HG02852 (cell line): ENCODE results near the gene MRFAP1L1.

Experiments used
- ATAC-seq: cut with Tn5 transposase; IDR thresholded peaks from one replicate; pipeline ENCODE4 v1.9.1; 2021; ENCODE audit warnings: mild to moderate bottlenecking, moderate library complexity; ENCODE audit not compliant: unreplicated experiment

MRFAP1L1 gene

DNA sequence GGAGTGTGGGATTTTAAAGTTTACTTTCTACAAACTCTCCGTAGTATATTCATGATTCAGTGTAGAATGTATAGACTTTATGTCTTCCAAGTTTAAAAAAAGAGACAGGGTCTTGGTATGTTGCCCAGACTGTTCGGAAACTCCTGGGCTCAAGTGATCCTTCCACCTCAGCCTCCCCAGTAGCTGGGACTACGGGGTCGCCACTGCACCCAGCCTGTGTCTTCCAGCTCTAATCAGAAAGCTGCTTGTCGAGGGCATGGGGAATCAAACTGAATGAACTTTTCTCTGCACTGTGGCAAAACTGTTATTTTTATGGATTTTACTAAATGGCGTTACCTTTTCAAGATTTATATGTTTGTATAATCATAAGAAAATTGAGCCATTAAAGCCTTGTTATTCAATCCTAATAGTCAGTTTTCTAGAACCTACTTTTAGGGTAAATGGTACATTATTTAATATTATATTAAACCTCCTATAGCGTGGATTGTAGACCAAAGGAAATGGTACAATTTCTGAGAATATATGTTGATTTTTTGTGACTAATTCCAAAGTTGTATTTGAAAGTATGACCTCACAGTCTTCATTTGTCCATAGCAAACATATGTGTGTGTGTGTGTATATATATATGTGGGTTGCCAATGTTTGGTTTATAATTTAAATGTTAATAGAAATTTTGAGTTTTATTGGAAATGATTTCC is 7.4 kb upstream of the MRFAP1L1 start:
- no peak for ATAC-seq

DNA sequence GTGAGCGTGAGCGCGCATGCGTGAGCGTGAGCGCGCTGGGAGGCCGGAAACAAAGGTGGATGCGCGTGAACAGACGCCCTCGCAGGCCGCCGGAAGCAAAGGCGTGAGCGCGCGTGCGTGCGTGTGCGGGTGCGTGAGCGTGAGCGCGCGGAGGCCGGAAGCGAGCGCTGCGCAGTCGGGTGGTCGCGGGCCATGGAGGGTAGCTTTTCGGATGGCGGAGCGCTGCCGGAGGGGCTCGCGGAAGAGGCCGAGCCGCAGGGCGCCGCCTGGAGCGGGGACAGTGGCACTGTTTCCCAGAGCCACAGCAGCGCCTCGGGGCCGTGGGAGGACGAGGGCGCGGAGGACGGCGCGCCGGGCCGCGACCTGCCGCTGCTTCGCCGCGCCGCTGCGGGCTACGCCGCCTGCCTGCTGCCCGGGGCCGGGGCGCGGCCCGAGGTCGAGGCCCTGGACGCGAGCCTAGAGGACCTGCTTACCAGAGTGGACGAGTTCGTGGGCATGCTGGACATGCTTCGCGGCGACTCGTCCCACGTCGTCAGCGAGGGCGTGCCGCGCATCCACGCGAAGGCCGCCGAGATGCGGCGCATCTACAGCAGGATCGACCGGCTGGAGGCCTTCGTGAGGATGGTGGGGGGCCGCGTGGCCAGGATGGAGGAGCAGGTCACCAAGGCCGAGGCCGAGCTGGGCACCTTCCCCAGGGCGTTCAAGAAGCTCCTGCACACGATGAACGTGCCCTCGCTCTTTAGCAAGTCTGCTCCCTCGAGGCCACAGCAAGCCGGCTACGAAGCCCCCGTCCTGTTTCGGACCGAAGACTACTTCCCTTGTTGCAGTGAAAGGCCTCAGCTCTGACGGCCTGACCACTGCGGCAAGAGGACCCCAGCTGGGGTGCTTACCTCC is 6.6 kb upstream of the MRFAP1L1 start, which contains the start of gene BLOC1S4:
Gene BLOC1S4, plus strand, starts transcription at position 157 of the 894 bp plus-strand sequence. Its CDS starts 36 bp downstream, at position 193.
- ATAC-seq, result peak; percentile 83

DNA sequence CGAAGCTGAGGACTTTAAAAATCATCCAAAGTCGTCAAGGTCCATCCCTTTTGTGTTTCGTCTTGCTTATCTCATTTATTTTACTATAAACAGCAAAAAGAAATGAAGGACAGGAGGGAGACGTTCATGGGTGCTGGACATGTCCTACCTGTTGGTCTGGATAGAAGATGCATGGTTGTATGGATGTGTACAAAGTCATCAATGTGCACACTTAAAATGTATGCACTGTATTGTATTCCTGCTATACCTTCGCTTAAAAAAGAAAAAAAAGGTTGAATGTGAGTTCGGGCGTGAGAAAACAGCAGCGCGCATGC is 6.0 kb upstream of the MRFAP1L1 start:
- ATAC-seq, result no peak

DNA sequence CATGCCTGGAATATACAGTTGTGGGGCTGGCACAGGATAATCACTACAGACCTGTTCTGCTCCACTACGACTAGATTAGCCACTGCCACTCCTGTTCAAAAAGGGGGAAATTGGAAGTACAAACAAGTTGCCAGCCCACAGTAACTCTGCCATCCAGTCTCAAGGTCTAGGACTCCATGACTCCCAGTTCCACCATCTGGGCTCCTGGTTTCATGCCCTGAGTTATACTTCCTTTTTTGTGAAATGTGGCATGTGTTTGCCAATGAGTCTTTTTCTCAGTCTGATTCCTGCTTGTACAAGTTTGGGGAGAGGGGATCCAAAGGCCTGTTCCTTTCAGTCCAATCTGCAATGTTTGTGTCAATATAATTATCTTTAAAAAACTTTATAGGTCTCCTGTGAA is 5.3 kb upstream of the MRFAP1L1 start:
- ATAC-seq, result no peak

DNA sequence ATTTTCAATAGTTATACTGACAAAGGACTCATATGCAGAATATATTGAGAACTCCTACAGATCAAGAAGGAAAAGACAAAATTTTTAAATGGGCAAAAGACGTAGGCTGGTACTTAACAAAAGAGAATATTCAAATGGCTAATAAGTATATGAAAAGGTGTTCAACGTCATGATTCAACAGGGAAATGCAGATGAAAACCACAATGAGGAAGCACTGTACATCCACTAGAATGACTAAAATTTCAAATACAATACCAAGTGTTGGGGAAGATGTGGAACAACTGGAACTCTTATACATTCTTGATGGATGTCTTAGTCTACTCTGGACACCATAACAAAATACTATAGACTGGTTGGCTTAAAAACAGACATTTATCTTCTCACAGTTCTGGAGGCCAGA is 1.3 kb upstream of the MRFAP1L1 start:
- ATAC-seq, result no peak

DNA sequence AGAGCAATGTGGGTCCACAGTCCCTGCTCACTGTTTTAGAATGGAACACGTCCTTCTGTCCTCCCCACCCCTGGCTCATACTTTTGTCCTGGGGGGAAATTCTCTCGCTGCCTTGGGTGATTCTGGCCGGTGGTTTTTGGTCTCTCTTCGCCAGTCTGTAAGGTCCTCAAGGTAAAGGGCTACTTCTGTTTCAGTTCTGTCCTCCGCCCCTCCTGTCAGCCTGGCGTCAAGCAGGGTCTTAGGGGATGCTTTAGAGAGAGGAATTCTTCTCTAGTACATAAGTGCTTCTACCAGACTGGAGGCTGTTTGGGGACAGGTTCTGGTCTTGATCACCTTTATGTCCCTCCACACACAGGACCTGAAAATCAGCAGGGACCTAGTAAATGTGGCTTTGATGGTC is 617 bp upstream of the MRFAP1L1 start:
- ATAC-seq, result peak; percentile 9

DNA sequence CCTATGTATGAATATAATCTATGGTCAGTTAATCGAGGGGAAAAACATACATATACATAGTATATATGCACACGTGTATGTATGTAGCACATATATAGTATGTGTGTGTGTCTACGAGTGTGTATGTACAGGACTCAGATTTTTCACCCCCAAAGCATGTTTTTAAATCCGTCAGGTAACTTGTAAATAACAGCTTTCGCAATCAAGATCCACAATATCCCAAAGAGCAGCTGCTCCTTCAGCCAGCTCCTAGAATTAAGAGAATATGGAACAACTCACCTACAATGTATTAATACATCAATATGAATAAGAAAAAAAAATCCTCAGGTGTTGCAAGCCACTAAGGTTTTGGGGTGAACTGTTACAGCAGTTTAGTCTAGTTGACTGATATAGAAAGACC is 3.5 kb downstream of the MRFAP1L1 start:
- no peak for ATAC-seq

DNA sequence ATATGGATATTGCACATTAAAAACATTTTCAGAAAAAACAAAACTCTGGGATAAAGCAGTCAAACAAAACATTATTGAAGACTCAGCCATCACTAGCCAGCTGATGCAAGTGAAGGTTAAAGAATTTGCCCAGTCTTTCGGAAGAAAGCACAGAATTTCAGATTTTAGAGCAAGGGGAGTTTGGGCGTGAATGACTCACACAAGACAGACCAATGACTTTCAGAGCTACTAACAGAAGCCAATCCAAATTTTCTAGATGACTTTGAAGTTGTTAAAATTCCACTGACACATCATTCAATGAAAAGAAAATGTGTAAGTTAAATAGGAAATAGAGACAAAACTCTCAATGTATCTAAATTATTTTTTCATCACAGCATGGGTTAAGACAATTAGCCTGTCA is 4.0 kb downstream of the MRFAP1L1 start:
- ATAC-seq, result no peak

DNA sequence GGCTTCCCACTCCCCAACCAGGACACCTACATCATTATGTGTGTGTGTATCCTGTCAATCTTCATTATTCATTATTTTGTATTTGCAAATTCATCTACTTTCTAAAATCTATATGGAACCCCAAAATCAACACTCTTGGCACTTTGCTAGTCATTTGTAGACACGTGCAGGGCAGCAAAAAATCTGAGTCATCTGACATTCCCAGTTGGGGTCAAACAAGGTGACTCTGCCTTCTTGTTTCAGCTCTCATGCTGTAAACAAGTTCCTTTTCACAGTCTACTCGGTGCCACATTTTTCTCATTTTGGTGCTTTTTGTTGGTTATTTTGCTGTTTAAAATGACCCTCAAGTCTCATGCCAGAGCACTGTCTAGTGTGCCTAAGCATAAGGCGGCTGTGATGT is 5.9 kb downstream of the MRFAP1L1 start:
- ATAC-seq, result no peak

DNA sequence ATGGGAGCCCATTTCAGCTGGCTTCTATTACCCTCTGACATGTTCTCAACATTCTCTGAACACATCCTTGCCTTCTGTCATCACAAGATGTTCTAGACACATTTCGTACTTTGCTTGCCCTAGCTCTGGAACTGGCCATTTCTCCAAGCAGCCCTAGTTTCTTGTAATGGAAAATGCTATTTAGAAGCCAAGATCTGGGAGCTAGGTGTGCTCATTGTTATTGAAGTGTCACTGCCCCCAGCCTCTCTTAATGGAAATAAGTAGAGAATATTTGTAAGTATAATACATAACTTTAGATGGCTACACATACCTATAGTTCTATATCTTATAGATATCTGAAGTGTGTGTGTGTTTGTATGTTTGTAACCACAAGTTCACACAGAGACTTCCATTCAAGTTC is 6.9 kb downstream of the MRFAP1L1 start:
- no peak for ATAC-seq

DNA sequence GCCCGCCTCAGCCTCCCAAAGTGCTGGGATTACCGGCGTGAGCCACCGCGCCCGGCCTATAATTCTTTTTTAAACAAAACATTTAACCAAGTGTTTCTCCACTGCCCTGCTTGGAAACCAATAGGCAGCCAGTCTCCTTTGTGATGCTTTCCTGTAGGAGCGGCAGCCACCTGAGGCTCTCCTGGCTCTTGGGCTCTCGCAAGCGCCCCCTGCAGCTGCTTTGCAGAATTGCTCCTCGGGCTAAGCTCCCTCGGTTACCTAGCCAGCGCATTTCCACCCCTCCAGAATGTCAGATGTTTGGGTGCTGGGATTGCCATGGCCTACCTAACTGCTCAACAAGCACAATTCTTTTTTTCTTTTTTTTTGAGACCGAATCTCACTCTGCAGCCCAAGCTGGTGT is 8.3 kb downstream of the MRFAP1L1 start:
- no peak for ATAC-seq

DNA sequence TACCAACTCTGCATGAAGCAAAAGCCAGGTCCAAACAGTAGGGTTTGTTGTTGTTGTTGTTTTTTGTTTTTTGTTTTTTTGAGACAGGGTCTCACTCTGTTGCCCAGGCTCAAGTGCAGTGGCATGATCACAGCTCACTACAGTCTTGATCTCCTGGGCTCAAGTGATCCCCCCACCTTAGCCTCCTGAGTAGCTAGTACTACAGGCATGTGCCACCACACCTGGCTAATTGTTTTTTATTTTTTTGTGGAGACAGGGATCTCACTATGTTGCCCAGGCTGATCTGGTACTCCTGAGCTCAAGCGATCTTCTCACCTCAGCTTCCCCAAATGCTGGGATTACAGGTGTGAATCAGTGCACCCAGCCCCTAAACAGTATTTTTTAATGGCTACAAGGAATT is 9.8 kb downstream of the MRFAP1L1 start:
- no peak for ATAC-seq

DNA sequence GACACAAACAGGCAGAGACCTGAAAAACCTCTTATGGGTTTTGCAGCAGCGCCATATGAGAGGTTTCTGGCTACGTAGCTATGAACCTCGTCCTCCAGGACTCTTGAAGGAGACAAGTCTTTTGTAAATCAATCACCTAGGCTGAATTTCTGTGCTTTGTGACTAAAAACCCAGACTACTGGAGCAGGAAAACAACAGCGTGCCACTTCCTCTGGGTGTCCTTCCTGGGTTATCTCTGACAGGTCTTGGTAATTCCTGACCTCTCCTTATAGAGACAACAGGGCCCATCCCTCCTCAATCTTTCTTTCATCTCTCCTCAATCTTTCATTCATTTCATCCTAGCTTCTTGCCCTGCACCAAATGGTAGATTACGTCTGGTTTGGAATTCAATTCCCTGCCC is 10.3 kb downstream of the MRFAP1L1 start:
- ATAC-seq, result no peak

DNA sequence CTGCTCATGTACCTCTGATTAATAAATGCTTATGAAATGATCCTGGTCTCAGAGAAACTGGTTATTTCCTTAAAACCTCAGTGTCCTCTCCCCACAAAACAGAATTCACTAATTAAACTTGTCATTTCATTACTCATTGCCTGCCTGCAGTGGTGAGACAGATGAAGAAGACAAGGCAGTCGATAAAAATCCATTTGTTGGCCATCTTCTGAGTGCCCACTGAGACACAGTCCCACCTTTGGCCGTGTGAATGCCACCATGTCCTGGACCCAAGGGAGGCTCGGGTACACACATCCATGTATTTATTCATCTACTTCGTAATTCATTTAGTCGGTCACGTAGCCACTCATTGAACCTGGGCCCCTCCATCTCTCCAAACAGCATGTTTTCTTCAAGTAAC is 12.5 kb downstream of the MRFAP1L1 start:
- ATAC-seq, result no peak

DNA sequence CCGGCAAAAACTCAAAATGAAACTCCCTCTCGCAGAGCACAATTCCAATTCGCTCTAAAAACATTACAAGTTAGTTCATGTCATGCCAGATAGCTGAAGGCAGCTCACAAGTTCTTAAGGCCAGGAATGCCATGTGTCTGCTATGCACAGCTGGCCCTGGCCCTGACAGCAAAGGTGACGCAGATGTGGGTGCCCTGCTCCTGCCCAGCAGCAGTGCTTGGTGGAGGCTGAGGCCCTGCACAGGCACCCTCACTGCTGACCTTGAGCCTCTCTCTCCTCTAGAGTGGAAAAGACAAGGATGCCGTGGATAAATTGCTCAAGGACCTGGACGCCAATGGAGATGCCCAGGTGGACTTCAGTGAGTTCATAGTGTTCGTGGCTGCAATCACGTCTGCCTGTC is 13.1 kb downstream of the MRFAP1L1 start:
- ATAC-seq, result no peak

DNA sequence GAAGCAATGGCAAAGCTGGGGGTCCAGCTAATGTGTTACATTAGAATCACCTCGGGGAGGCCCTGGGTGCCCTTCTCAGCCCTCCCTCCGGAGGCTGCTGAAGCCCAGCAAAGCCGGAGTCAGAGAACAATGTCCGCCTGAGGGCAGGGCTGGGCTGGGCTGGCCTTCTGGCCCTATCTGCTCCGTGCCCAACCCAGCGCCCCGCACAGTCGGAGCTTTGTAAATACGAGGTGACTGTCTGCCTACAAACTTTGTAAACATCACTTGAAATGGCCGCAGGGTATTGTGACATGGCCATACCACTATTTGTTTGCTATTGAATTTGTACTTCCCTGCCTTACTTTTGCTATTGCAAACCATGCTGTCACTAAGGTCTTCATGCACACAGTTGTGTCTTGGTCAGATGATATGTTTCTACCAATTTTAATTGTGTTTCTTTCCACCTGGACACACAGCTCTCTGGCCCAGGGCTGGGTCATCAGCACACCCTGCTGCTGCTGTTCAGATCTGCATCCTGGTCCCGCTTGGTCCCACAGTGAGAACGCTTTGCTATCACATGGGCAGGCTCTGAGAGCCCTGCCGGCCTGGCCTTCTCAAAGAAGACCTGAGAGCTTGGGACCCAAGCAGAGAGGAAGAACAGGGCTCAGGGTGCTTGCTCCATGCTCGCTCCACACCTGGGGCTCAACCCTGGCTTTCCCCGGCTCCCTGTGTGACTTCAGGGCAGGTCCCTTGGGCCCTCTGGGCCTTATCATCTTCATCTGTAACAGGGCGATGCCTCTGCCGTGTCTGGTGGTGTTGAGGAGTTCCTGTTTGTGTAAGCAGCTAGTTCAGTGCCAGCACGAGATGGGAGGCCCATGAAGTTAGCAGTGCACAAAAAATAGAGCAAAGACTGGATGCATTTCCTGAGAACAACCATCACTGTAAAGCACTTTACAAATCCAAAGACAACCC is 13.7 kb downstream of the MRFAP1L1 start:
- ATAC-seq, result no peak

DNA sequence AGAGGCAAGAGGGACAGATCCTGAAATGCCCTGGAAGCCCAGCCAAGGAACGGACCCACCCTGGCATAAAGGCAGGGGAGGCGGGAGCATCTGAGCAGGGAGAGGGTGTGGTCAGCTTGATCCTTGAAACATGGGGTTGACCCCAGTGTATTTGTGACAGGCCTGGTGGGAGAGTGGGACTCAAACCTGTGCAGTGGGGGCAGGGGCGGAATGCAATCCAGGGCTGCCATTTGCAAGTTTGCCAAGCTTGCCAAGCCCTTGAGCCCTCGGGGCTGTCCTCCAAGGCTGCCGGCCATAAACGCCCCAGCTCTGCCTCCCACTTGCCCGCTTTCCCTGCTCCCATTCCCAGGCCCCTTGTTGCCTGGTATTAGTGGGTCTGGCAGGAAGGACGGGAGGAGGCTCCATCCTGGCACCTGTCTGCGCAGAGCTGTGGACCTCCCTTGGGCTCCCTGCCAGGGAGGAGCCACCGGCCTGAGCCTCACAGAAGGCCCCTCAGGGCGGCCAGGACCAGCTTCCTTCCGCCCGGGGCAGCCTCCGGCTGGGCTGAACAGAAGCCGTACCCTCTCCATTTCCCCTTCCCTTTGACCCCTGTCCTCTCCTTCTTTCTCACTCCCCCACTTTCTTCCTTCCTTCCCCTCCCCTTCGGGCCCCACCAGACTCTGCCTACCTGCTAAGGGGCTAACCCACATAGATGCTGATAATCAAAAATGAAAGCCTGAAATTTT is 15.3 kb downstream of the MRFAP1L1 start:
- ATAC-seq, result no peak

DNA sequence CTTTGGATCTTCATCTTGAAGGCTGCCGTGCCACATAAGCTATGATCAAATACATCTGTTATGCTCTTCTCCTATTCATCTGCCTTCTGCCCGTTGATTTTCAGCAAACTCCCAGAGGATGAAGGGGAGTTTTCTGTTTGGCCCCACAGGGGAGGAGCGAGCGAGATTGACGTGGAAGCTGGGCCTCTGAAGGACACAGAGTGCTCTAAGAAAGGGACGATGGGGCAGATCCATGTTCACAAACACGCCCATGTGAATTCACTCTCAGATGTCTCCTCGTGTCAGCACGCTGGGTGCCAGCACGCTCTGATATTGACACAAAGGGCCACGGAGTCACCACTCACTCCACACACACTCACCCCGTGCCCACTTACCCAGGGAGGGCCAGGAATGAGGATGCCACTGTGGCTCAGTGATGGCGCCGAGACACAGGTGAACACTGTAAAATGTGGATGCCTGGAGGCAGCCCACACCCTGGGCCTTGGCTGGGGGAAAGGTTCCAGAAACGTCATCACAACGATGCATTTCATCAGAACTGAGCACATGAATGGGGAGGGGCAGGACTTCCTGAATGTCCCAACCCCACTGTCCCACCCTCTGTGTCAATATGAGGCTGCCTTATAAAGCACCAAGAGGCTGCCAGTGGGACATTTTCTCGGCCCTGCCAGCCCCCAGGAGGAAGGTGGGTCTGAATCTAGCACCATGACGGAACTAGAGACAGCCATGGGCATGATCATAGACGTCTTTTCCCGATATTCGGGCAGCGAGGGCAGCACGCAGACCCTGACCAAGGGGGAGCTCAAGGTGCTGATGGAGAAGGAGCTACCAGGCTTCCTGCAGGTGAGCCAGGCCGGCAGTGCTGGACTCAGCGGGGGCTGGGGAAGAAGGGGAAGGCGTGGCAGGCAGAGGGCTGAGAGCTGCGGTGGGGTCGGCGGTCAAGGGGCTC is 16.2 kb downstream of the MRFAP1L1 start, which contains the start of gene S100P:
Gene S100P, plus strand, starts transcription at position 648 of the 946 bp plus-strand sequence. Its CDS starts 55 bp downstream, at position 703.
- ATAC-seq, result no peak

DNA sequence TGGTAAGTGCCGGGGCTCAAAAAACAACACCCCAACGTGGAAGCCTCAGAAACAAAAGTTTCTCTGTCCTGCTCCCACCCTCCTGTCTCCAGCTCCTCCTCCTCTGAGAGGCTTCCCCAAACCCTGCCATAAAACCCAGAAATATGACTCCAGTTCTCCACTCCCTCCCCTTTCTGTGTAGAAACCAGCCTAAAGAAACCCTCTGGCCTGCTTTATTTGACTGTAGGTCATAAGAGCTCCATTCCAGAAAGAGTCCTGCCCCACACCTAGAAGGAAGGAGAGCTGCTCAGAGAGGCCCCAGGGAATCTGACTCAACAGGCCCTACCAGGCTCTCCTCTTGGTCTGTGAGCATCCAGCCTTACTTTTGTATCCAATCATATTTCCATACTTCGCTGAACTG is 16.9 kb downstream of the MRFAP1L1 start:
- no peak for ATAC-seq
